Measurements from ENCODE around the gene ABCB9.

DNA sequence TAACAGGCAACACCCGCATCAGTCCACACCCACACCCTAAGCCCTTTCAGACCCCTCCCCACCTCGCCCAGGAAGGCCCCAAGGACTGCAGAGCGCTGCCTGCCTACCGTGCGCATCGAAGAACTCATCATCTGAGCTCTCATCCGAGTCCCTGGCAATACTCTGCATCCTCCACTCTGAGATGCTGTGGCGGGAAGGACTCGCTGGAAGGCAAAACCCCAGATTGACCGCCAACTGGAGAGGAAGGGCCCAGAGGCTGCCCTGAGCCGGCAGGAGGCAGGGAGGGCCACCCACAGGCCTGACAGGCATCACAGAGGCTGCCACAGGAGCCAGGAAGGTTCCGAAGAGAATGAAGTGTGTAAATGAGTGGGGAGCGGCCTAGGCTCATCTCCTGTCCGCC lies 38.0 kb upstream of the ABCB9 start:
- no peak for TF ChIP-seq POLR2A (IDR thresholded peaks at IDR 0.05)
- TF ChIP-seq, protein P1, sequence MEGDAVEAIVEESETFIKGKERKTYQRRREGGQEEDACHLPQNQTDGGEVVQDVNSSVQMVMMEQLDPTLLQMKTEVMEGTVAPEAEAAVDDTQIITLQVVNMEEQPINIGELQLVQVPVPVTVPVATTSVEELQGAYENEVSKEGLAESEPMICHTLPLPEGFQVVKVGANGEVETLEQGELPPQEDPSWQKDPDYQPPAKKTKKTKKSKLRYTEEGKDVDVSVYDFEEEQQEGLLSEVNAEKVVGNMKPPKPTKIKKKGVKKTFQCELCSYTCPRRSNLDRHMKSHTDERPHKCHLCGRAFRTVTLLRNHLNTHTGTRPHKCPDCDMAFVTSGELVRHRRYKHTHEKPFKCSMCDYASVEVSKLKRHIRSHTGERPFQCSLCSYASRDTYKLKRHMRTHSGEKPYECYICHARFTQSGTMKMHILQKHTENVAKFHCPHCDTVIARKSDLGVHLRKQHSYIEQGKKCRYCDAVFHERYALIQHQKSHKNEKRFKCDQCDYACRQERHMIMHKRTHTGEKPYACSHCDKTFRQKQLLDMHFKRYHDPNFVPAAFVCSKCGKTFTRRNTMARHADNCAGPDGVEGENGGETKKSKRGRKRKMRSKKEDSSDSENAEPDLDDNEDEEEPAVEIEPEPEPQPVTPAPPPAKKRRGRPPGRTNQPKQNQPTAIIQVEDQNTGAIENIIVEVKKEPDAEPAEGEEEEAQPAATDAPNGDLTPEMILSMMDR (IDR thresholded peaks at IDR 0.05) = no peak

All from uterus (tissue), 2 donors.